HCT116 (cell line): Measurements from ENCODE around the gene HESX1. TPM values are rescaled to one million over a fixed set of nuclear protein-coding genes. Genes with fewer than 3 reads are reported as not detected.

ENCODE experiments used
- ATAC-seq: fragments of 200-7000 bp; cut with Tn5 transposase; 2 replicates; pipeline ENCODE4 v1.9.1; 2020; ENCODE audit warnings: mild to moderate bottlenecking, moderate library complexity
- BruUV-seq: library from RNA; stranded (reverse); fragments of 400-500 nt; replicated peaks from 2 replicates; lab custom pipeline; 2021; lab: Mats Ljungman, UMichigan
- CTCF ChIA-PET: fragments of 300-600 bp; sonication (Branson Sonifier 250); formaldehyde crosslinking; loops from one replicate; lab custom pipeline; 2021; ENCODE audit warnings: antibody characterized with exemption; lab: Charles Lee
- POLR2A ChIA-PET: fragments of 300-600, 350-600 bp; sonication (Branson Sonifier 250); formaldehyde crosslinking; loops from one replicate; lab custom pipeline; 2021; ENCODE audit warnings: antibody characterized with exemption; lab: Charles Lee
- RAD21 ChIA-PET, 2 experiments: fragments of 300-600 bp; sonication (Branson Sonifier 250); formaldehyde crosslinking; loops; one replicate each; lab custom pipeline; 2023; ENCODE audit warnings: low total read pairs in 2 of 2; ENCODE audit not compliant: uncharacterized antibody in 2 of 2, unreplicated experiment in 2 of 2, low non-redundant PET in 1 of 2; lab: Charles Lee
- DNase-seq: peaks from one replicate; pipeline ENCODE4 v3.0.0-alpha.2; 2010; ENCODE audit warnings: low read depth, low spot score
- H2AFZ ChIP-seq: fragments of 200-600 bp; shearing (Covaris generic), sonication (generic); 2 replicates; pipeline ENCODE4 v1.6.1; 2017; ENCODE audit warnings: low read depth, mixed run types, mixed read lengths, antibody characterized with exemption, low read length; ENCODE audit not compliant: poor library complexity, severe bottlenecking
- H3K27ac ChIP-seq: 2 replicates; pipeline ENCODE4 v1.5.1; 2012; ENCODE audit warnings: low read depth, low read length
- H3K27me3 ChIP-seq: fragments of 200-600 bp; sonication (generic); 2 replicates; pipeline ENCODE4 v1.6.1; 2016; ENCODE audit warnings: mixed run types, low read length, mixed read lengths; ENCODE audit not compliant: insufficient read depth
- H3K36me3 ChIP-seq, 2 experiments: fragments of 200-500 bp in 1 of 2; fragments of 200-600 bp in 1 of 2; sonication (Bioruptor generic) in 1 of 2; sonication (generic) in 1 of 2; 2 replicates each; pipeline versions ENCODE4 v1.5.1 to v1.6.1; 2014 to 2016; ENCODE audit warnings: low read length in 2 of 2, inconsistent platforms in 1 of 2, mixed read lengths in 1 of 2, mixed run types in 1 of 2; ENCODE audit not compliant: insufficient read depth in 2 of 2, control insufficient read depth in 1 of 2
- H3K4me1 ChIP-seq, 2 experiments: fragments of 200-600 bp in 1 of 2; sonication (generic) in 1 of 2; 2 replicates each; pipeline versions ENCODE4 v1.5.1 to v1.6.1; 2012 to 2017; ENCODE audit warnings: low read length in 2 of 2, inconsistent platforms in 1 of 2, mild to moderate bottlenecking in 1 of 2, mixed read lengths in 1 of 2, mixed run types in 1 of 2, moderate library complexity in 1 of 2; ENCODE audit not compliant: insufficient read depth in 2 of 2, control insufficient read depth in 1 of 2
- H3K4me2 ChIP-seq: fragments of 200-600 bp; sonication (generic); 2 replicates; pipeline ENCODE4 v1.6.1; 2017; ENCODE audit warnings: mixed run types, low read length, mixed read lengths
- H3K4me3 ChIP-seq, 2 experiments: fragments of 200-600 bp in 1 of 2; sonication (generic) in 1 of 2; replicated peaks in 1 of 2; 2 replicates each; pipeline ENCODE4 v1.5.1; 2011 to 2016; ENCODE audit warnings: low read length in 2 of 2, control low read depth in 1 of 2, low read depth in 1 of 2, mild to moderate bottlenecking in 1 of 2, mixed read lengths in 1 of 2, mixed run types in 1 of 2
- H3K79me2 ChIP-seq: fragments of 200-600 bp; sonication (generic); 2 replicates; pipeline ENCODE4 v1.6.1; 2017; ENCODE audit warnings: mild to moderate bottlenecking, mixed run types, low read length, moderate library complexity, mixed read lengths; ENCODE audit not compliant: insufficient read depth
- H3K9ac ChIP-seq: fragments of 200-600 bp; sonication (generic); 2 replicates; pipeline ENCODE4 v1.6.1; 2016; ENCODE audit warnings: low read length, mixed read lengths
- H3K9me2 ChIP-seq: fragments of 200-600 bp; sonication (generic), shearing (Covaris generic); 2 replicates; pipeline ENCODE4 v1.6.1; 2017; ENCODE audit warnings: mixed run types, mild to moderate bottlenecking, moderate library complexity; ENCODE audit not compliant: insufficient read depth
- H3K9me3 ChIP-seq, 2 experiments: fragments of 200-500 bp in 1 of 2; fragments of 200-600 bp in 1 of 2; sonication (Bioruptor generic) in 1 of 2; sonication (generic) in 1 of 2; 2 replicates each; pipeline ENCODE4 v1.6.1; 2014 to 2017; ENCODE audit warnings: low read length in 2 of 2, mixed read lengths in 2 of 2, inconsistent platforms in 1 of 2, low read depth in 1 of 2, mild to moderate bottlenecking in 1 of 2, mixed run types in 1 of 2, moderate library complexity in 1 of 2; ENCODE audit not compliant: control insufficient read depth in 1 of 2, insufficient read depth in 1 of 2
- H4K20me1 ChIP-seq: fragments of 200-600 bp; sonication (generic), shearing (Covaris generic); 2 replicates; pipeline ENCODE4 v1.6.1; 2017; ENCODE audit warnings: mixed run types, mild to moderate bottlenecking, moderate library complexity; ENCODE audit not compliant: insufficient read depth
- EZH2phosphoT487 ChIP-seq: fragments of 200-600 bp; IDR thresholded peaks from 2 replicates; pipeline ENCODE4 v1.6.1; 2018; ENCODE audit warnings: antibody characterized with exemption, borderline replicate concordance
- FOSL1 ChIP-seq: IDR thresholded peaks from 2 replicates; pipeline ENCODE4 v1.6.1; 2012; ENCODE audit warnings: low read depth
- JUND ChIP-seq: IDR thresholded peaks from 2 replicates; pipeline ENCODE4 v1.6.1; 2012
- POLR2A ChIP-seq: IDR thresholded peaks from 2 replicates; pipeline ENCODE4 v1.7.0; 2011; ENCODE audit warnings: borderline replicate concordance; ENCODE audit not compliant: insufficient read depth, insufficient read length; ENCODE audit errors: extremely low read depth
- POLR2AphosphoS5 ChIP-seq: IDR thresholded peaks from 2 replicates; pipeline ENCODE4 v1.6.1; 2011; ENCODE audit warnings: mild to moderate bottlenecking, low read depth, low read length, moderate library complexity
- SP1 ChIP-seq: IDR thresholded peaks from 2 replicates; pipeline ENCODE4 v1.6.1; 2012; ENCODE audit warnings: low read depth
- TCF7L2 ChIP-seq: IDR thresholded peaks from 2 replicates; pipeline ENCODE4 v1.7.0; 2011; ENCODE audit warnings: borderline replicate concordance, inconsistent platforms; ENCODE audit not compliant: insufficient read depth, insufficient read length; ENCODE audit errors: extremely low read depth
- YY1 ChIP-seq: IDR thresholded peaks from 2 replicates; pipeline ENCODE4 v1.6.1; 2011; ENCODE audit warnings: low read length, low read depth, moderate library complexity, mild to moderate bottlenecking; ENCODE audit not compliant: insufficient replicate concordance; ENCODE audit errors: extremely low read depth
- ZFX ChIP-seq: fragments of 450-650 bp; IDR thresholded peaks from 2 replicates; pipeline ENCODE4 v1.6.1; 2017
- ZNF274 ChIP-seq: fragments of 200-500 bp; sonication (Bioruptor generic); IDR thresholded peaks from 2 replicates; pipeline ENCODE4 v1.6.1; 2014; ENCODE audit warnings: mild to moderate bottlenecking, low read depth, low read length, inconsistent platforms
- intact Hi-C: fragments of 100-400 bp; cut with micrococcal nuclease; formaldehyde crosslinking; loops from 2 replicates; pipeline ENCODE4 v1.10.0; 2022
- total RNA-seq: library from RNA; stranded (reverse); gene quantifications from one replicate; pipeline ENCODE4 v1.2.1, GENCODE V29; 2021; ENCODE audit not compliant: unreplicated experiment
- TF ChIP-seq, protein P1 (sequence below): IDR thresholded peaks from 2 replicates; pipeline ENCODE4 v1.6.1; 2012
- TF ChIP-seq, protein P2 (sequence below), 3 experiments: fragments of 200-600 bp in 1 of 3; sonication (generic) in 1 of 3; IDR thresholded peaks in 2 of 3; conservative IDR thresholded peaks in 1 of 3; 2 replicates each; pipeline ENCODE4 v1.5.1; 2012 to 2017; ENCODE audit warnings: low read depth in 2 of 3, low read length in 2 of 3, antibody characterized with exemption in 1 of 3, borderline replicate concordance in 1 of 3, control low read depth in 1 of 3, mild to moderate bottlenecking in 1 of 3, mixed read lengths in 1 of 3, mixed run types in 1 of 3, moderate library complexity in 1 of 3; ENCODE audit not compliant: insufficient read depth in 1 of 3

HESX1 gene
- total RNA-seq, 1 experiment from 2014 or later, result 2.1 TPM

DNA sequence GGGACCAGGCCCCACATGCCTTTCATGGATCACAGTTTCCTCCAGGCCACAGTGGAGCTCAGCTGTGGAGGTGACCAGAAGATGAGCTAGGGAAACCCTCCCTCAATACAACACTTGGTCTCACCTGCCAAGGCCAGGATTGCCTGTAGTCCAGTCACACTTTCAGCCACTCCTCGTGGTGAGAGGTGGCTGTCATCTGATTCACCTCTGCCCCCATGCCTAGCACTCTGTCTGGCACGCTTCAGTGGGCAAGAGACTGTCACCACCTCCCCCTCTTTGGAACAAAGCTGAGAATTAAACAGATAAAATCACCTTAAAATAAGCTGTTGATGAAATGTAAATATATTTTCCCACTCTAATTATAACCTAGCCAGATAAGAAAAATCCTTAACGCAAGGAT, 30.7 kb downstream of the HESX1 start:
- Histone ChIP-seq H3K9me3 (no peaks in the 10 kb centered on the region), H3K4me2 (0 out of 2 replicates have a peak overlapping the region, but pooled peaks have one; percentile 96), H3K9me2 (no peaks in the 10 kb centered on the region), H3K36me3 (no peaks in the 10 kb centered on the region), H3K79me2 (no peaks in the 10 kb centered on the region), H2AFZ (no peak overlapping the region), H3K4me1 (peaks cover 3 to 28% of the 10 kb centered on the region in 2 experiments; a peak in 3 of 4 replicates), H3K4me3 (no peak overlapping the region; a peak in 1 of 4 replicates), H4K20me1 (no peaks in the 10 kb centered on the region), H3K9ac (no peak overlapping the region), H3K27me3 (no peaks in the 10 kb centered on the region), H3K27ac (no peak overlapping the region)
- intact Hi-C loops, result no loop called here
- DNase-seq (no peak), ATAC-seq (no peak)
- ChIA-PET POLR2A (no interaction called here), CTCF (interaction anchor here (0.6 to 1.2 kb wide), 4 partner anchors 9 to 265 kb away, joined by 3 read pairs; no protein-coding TSS in a partner anchor), RAD21 (no interaction called here)
- TF ChIP-seq ZFX (no peak), POLR2AphosphoS5 (no peak), SP1 (no peak), TCF7L2 (no peak), FOSL1 (no peak), JUND (no peak), POLR2A (no peak), ZNF274 (no peak), YY1 (no peak), EZH2phosphoT487 (no peak)
- TF ChIP-seq, protein P1, sequence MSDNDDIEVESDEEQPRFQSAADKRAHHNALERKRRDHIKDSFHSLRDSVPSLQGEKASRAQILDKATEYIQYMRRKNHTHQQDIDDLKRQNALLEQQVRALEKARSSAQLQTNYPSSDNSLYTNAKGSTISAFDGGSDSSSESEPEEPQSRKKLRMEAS, result no peak
- TF ChIP-seq, protein P2, sequence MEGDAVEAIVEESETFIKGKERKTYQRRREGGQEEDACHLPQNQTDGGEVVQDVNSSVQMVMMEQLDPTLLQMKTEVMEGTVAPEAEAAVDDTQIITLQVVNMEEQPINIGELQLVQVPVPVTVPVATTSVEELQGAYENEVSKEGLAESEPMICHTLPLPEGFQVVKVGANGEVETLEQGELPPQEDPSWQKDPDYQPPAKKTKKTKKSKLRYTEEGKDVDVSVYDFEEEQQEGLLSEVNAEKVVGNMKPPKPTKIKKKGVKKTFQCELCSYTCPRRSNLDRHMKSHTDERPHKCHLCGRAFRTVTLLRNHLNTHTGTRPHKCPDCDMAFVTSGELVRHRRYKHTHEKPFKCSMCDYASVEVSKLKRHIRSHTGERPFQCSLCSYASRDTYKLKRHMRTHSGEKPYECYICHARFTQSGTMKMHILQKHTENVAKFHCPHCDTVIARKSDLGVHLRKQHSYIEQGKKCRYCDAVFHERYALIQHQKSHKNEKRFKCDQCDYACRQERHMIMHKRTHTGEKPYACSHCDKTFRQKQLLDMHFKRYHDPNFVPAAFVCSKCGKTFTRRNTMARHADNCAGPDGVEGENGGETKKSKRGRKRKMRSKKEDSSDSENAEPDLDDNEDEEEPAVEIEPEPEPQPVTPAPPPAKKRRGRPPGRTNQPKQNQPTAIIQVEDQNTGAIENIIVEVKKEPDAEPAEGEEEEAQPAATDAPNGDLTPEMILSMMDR (IDR thresholded peaks at IDR 0.05 in 2 of 3, conservative IDR thresholded peaks at IDR 0.05 in 1 of 3; ENCODE audit: borderline replicate concordance in 1 of 3, insufficient read depth in 1 of 3, low read depth in 2 of 3, low read length in 2 of 3), result no peak
- BruUV-seq, result no TSS peak
